ENCODE measurements around the gene SUSD3.
"Not testable (repeated sequence)": the region's sequence is repeated elsewhere in the genome, so short reads cannot be mapped to it uniquely, and the experiment has no call there.

The SUSD3 gene

GRCh38 chr9:93108291-93109041 lies 50.0 kb downstream of the SUSD3 start:
- DNase-seq, result no peak

GRCh38 chr9:93110311-93110855 lies 51.9 kb downstream of the SUSD3 start:
- DNase-seq, result no peak

- no peak for DNase-seq
Measured at GRCh38 chr9:93111001-93111370, 52.5 kb downstream of the SUSD3 start.

GRCh38 chr9:93111371-93112115 lies 53.0 kb downstream of the SUSD3 start:
- DNase-seq, result no peak

GRCh38 chr9:93112116-93112863 lies 53.8 kb downstream of the SUSD3 start:
- no peak for DNase-seq

GRCh38 chr9:93112864-93113389 lies 54.4 kb downstream of the SUSD3 start:
- DNase-seq, result no peak

GRCh38 chr9:93114169-93114983 lies 55.9 kb downstream of the SUSD3 start:
- no peak for DNase-seq

- no peak for DNase-seq
Measured at GRCh38 chr9:93114984-93115335, 56.5 kb downstream of the SUSD3 start.

GRCh38 chr9:93115486-93116071 lies 57.1 kb downstream of the SUSD3 start:
- DNase-seq, result no peak

- DNase-seq, result peak in 12 of 56 donors; percentile 15 to 56 (median 32)
Measured at GRCh38 chr9:93116072-93116961, 57.8 kb downstream of the SUSD3 start.

GRCh38 chr9:93117521-93117920 lies 59.0 kb downstream of the SUSD3 start:
- DNase-seq, result not testable (repeated sequence)

GRCh38 chr9:93117924-93118862 lies 59.7 kb downstream of the SUSD3 start:
- DNase-seq, result no peak

GRCh38 chr9:93118863-93119702 lies 60.6 kb downstream of the SUSD3 start:
- no peak for DNase-seq

- no peak for DNase-seq
Measured at GRCh38 chr9:93119703-93119952, 61.1 kb downstream of the SUSD3 start.

GRCh38 chr9:93119953-93120845 lies 61.7 kb downstream of the SUSD3 start:
- peak in 42 of 56 donors; percentile 21 to 82 (median 50) for DNase-seq

- DNase-seq, result no peak
Measured at GRCh38 chr9:93120846-93121315, 62.4 kb downstream of the SUSD3 start.

Data from nucleus accumbens (tissue), 56 donors.